Progenitor cell of endocrine pancreas (in vitro differentiated cells): ENCODE data around the gene POR. TPM values are rescaled to one million over a fixed set of nuclear protein-coding genes. Genes with fewer than 3 reads are reported as not detected.

ENCODE experiments used
- DNase-seq: peaks from one replicate; pipeline ENCODE4 v3.0.0; 2021; ENCODE audit warnings: low spot score; ENCODE audit not compliant: unreplicated experiment
- H3K27ac Mint-ChIP-seq: 2 replicates; pipeline ENCODE4 v1.8.0; 2021; ENCODE audit warnings: mild to moderate bottlenecking, moderate library complexity, mixed read lengths
- H3K27me3 Mint-ChIP-seq: 2 replicates; pipeline ENCODE4 v1.8.0; 2021; ENCODE audit warnings: mixed read lengths
- H3K36me3 Mint-ChIP-seq: 2 replicates; pipeline ENCODE4 v1.8.0; 2022; ENCODE audit warnings: mixed read lengths; ENCODE audit not compliant: insufficient read depth
- H3K4me1 Mint-ChIP-seq: 2 replicates; pipeline ENCODE4 v1.8.0; 2021; ENCODE audit warnings: low read depth, mixed read lengths
- H3K4me3 Mint-ChIP-seq: 2 replicates; pipeline ENCODE4 v1.8.0; 2021; ENCODE audit warnings: low read depth, mild to moderate bottlenecking, moderate library complexity, mixed read lengths
- H3K9me3 Mint-ChIP-seq: 2 replicates; pipeline ENCODE4 v1.8.0; 2021; ENCODE audit warnings: low read depth, mixed read lengths
- CTCF ChIP-seq: fragments of 200-600 bp; sonication (generic); IDR thresholded peaks from one replicate; pipeline ENCODE4 v1.5.0; 2021; ENCODE audit warnings: antibody characterized with exemption, mild to moderate bottlenecking; ENCODE audit not compliant: unreplicated experiment
- total RNA-seq: library from RNA; stranded (reverse); gene quantifications from 2 replicates; pipeline ENCODE4 v1.2.1, GENCODE V29; 2021

POR gene
- total RNA-seq, 1 donor from 2014 or later = 87.2 TPM

- H3K27ac Mint-ChIP-seq = no peak overlapping the region
- no peaks in the 10 kb centered on the region for H3K9me3 Mint-ChIP-seq
- peaks cover 15% of the 10 kb centered on the region for H3K36me3 Mint-ChIP-seq
- no peak overlapping the region for H3K4me3 Mint-ChIP-seq
- no peak for TF ChIP-seq CTCF
- no peak for DNase-seq
- H3K4me1 Mint-ChIP-seq = peaks cover 9% of the 10 kb centered on the region
- H3K27me3 Mint-ChIP-seq = no peaks in the 10 kb centered on the region
Observed at GRCh38 chr7:75953431-75953830, 38.5 kb downstream of the POR start.

- no peak for DNase-seq
- no peaks in the 10 kb centered on the region for H3K27me3 Mint-ChIP-seq
- peaks cover 11% of the 10 kb centered on the region for H3K4me1 Mint-ChIP-seq
- TF ChIP-seq CTCF = no peak
- no peaks in the 10 kb centered on the region for H3K9me3 Mint-ChIP-seq
- peaks cover 17% of the 10 kb centered on the region for H3K36me3 Mint-ChIP-seq
- no peak overlapping the region for H3K4me3 Mint-ChIP-seq
- H3K27ac Mint-ChIP-seq = peak overlapping the region; percentile 53
Observed at GRCh38 chr7:75953931-75954330, 39.0 kb downstream of the POR start.

GRCh38 chr7:75955331-75955955, 40.5 kb downstream of the POR start:
- no peak overlapping the region for H3K4me3 Mint-ChIP-seq
- no peaks in the 10 kb centered on the region for H3K27me3 Mint-ChIP-seq
- DNase-seq = no peak
- peaks cover 19% of the 10 kb centered on the region for H3K36me3 Mint-ChIP-seq
- no peak for TF ChIP-seq CTCF
- no peaks in the 10 kb centered on the region for H3K9me3 Mint-ChIP-seq
- peak overlapping the region; percentile 78 for H3K27ac Mint-ChIP-seq
- H3K4me1 Mint-ChIP-seq = peaks cover 11% of the 10 kb centered on the region

- Mint-ChIP-seq H3K4me1 (peaks cover 11% of the 10 kb centered on the region), H3K4me3 (no peak overlapping the region), H3K9me3 (no peaks in the 10 kb centered on the region), H3K36me3 (peaks cover 23% of the 10 kb centered on the region), H3K27me3 (no peaks in the 10 kb centered on the region), H3K27ac (peak overlapping the region; percentile 90)
- no peak for TF ChIP-seq CTCF
- no peak for DNase-seq
Observed at GRCh38 chr7:75957021-75957736, 42.2 kb downstream of the POR start.

GRCh38 chr7:75958802-75959543, 44.0 kb downstream of the POR start:
- no peak for TF ChIP-seq CTCF
- H3K4me3 Mint-ChIP-seq = no peak overlapping the region
- peaks cover 32% of the 10 kb centered on the region for H3K36me3 Mint-ChIP-seq

More at GRCh38 chr7:75958802-75959543, 44.0 kb downstream of the POR start:
- peaks cover 14% of the 10 kb centered on the region for H3K4me1 Mint-ChIP-seq
- no peaks in the 10 kb centered on the region for H3K27me3 Mint-ChIP-seq
- no peak overlapping the region for H3K27ac Mint-ChIP-seq
- no peak for DNase-seq
- H3K9me3 Mint-ChIP-seq = no peaks in the 10 kb centered on the region
